ENCODE results near the gene RASSF4.
A peak's percentile ranks its signal among the peaks of the same experiment; 100 is the strongest.

The RASSF4 gene

GRCh38 chr10:44965104-44965503 lies 5.5 kb downstream of the RASSF4 start:
- no peak for DNase-seq

- no peak for DNase-seq
Observed at GRCh38 chr10:44965651-44966097, 6.1 kb downstream of the RASSF4 start.

DNA sequence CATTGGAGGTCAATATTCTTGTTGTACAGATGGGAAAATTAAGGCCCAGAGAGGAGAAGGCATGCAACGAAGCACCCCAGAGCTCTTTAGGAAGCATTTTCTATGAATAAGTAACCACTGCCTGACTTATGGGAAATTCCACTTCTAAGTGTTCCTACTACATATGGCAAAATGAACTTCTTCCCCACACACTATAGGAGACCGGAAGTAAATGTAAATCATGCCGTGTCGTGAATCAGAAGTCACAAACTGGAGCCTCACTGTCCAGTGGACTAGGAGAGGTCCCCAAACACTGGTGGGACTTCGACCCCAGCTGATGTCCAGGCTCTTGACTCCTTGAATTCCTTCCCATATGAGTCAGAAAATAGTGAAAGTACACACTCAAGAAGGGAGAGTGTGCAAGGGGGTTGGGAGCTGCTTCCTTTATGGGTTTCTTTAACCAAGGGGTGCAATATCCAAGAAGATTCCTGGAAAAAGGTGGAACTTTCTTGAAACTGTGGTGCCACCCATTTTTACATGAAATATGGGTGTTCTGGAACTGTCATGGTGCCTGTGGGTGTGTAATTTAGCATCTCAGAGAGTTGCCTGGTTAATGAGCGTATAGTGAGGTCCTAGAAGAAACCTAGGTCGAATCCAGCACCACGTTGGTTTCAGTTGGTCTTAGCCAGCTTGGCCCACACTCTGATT lies 6.7 kb downstream of the RASSF4 start:
- DNase-seq = no peak

- DNase-seq = no peak
Observed at GRCh38 chr10:44966816-44967509, 7.4 kb downstream of the RASSF4 start.

DNA sequence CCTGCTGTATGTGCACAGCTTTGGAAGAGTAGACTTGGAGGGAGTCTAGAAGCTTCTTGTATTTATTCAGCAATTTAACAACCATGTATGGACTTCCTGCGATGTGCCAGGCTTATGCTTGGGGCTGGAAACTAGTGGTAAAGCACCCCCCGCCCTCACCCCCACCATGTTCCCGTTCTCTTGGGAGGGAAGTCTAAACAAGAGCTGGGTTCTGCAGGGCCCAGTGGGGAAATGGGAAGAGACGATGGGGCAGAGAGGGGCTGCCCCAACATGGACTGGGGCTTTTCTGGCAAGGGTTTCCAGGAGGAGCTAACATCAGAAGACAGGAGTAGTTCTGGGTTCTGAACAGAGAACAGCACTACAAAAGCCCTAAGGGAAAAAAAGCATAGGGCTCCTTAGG lies 8.0 kb downstream of the RASSF4 start:
- peak; percentile 51 for DNase-seq

GRCh38 chr10:44968091-44968490 lies 8.5 kb downstream of the RASSF4 start:
- DNase-seq = peak; percentile 98

- DNase-seq = peak; percentile 84
Observed at GRCh38 chr10:44968500-44969400, 9.1 kb downstream of the RASSF4 start.

- DNase-seq = no peak
Observed at GRCh38 chr10:44969854-44970253, 10.3 kb downstream of the RASSF4 start.

DNA sequence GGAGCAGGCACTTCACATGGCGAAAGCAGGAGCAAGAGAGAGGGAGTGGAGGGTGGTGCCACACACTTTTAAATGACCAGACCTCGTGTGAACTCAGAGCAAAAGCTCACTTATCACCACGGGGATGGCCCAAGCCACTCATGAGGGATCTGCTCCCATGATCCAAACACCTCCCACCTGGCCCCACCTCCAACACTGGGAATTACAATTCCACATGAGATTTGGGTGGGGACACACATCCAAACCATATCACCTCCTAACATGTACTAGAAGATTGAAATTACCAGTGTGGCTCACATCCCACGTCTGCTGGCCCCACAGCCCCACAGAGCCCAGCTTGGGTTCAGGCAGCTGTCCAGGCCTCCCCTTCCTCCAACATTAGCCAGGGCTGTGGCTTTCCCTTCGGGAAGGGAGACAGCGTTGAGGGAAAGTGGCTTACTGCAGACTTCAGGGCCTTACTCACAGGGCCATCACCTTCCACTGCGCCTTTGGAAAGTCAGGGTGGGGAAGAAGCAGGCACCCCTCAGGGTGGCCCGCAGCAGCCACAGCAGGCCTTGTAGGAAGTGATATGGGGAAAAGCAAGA lies 11.3 kb downstream of the RASSF4 start:
- DNase-seq = no peak

DNA sequence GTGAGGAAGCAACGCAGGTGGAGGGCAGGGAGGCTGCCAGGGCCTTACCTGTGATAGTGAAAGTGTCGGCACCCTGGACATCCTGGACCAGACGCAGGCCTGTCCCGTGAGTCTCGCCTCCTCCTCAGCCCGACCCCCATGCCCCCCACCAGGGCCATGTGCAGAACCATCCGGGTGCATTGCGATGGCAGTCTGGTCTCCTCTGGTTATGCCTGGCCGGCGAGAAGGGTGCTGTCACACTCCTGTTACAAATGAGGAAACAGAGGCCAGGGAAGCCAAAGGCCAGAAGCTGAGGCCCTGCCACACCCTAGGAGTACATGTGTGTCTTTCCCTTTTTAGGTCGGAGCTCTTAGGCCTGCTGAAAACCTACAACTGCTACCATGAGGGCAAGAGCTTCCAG lies 11.8 kb downstream of the RASSF4 start:
- no peak for DNase-seq

GRCh38 chr10:44971935-44972757 lies 12.5 kb downstream of the RASSF4 start:
- DNase-seq = no peak

DNA sequence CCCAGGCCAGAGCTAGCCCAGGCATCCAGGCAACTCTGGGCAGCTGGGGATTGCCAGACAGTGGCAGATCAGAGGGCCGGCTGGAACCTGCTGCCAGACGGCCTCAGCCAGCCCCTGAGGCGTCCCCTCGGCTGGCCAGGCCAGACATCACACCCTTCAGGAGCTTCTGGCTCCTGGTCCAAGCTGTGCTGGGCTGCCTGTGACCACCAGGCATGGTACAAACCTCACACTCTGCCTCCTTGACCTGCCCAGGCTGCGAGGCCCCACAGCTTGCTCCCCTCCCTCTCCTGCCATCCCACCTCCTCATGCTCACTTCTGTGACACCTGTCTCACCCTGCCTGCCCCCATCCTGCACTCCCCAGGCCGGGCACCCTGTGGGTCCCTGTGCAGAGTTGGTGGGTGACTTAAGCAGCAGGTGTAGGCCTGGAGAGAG lies 13.3 kb downstream of the RASSF4 start:
- no peak for DNase-seq

GRCh38 chr10:44973323-44974081 lies 13.9 kb downstream of the RASSF4 start:
- no peak for DNase-seq

DNA sequence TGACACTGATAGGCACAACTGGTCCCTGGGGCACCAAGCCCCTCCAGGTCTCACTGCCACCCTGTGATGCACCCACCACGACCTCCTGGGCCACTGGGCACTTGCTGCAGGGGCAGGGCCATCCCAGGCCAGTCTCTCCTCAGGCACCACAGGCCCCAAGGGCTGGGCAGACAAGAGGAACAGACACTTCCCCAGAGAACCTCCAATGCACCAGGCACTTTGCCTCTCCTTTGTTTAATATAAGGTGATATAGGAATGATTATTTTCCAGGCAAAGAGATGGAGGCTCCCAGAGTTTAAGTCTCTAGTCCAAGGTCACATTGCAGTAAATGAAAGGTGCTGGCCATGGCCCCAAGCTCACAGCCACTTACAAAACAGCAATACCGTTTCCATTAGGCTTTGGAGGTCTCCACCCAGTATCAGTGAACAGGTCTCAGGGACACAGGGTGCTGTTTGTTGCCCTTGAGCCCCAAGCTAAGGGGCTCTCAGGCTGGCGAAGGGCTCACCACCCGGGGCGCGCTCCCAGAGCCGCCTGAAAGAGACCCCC lies 14.6 kb downstream of the RASSF4 start:
- DNase-seq = no peak

- DNase-seq = no peak
Observed at GRCh38 chr10:44974628-44975430, 15.2 kb downstream of the RASSF4 start.

DNA sequence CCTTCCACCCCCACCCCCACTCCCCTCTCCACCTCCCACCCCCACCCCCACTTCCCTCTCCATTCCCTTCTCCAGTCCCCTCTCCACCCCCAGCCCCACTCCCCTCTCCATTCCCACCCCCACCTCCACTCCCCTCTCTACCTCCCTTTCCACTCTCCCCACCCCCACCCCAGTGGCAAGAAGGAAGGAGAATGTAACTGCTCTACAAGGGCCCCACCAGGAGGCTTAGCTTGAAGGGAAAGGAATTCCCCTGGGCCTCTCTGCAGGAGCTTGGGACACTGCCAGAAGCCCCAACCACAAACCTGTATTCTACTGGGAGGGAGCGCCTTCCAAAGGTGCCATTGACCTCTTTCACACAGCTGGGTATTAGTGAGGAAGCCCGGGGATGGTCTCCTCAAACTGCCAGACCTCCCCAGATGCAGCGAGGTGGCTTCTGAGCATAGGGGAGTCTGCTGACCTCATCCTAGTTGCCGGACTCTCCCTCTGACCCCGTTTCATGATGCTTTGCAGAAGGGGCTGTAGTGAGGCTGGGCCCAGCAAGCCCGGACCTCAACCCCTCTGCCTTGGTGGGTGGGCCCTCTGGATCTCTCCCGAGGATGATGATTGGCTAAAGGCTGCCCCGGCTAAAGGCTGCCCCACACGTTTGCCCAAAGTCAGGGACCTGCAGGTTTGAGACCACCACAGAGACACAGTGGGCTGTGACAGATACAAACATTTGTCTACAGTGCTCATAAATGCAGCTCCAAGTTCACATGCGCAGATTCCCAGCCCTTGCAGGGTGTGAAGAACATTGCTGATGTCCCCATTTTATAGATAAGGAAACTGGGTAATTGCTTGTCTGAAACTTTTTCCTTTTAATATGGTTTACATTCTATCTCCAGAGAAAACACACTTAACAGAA lies 16.1 kb downstream of the RASSF4 start:
- DNase-seq = no peak

DNA sequence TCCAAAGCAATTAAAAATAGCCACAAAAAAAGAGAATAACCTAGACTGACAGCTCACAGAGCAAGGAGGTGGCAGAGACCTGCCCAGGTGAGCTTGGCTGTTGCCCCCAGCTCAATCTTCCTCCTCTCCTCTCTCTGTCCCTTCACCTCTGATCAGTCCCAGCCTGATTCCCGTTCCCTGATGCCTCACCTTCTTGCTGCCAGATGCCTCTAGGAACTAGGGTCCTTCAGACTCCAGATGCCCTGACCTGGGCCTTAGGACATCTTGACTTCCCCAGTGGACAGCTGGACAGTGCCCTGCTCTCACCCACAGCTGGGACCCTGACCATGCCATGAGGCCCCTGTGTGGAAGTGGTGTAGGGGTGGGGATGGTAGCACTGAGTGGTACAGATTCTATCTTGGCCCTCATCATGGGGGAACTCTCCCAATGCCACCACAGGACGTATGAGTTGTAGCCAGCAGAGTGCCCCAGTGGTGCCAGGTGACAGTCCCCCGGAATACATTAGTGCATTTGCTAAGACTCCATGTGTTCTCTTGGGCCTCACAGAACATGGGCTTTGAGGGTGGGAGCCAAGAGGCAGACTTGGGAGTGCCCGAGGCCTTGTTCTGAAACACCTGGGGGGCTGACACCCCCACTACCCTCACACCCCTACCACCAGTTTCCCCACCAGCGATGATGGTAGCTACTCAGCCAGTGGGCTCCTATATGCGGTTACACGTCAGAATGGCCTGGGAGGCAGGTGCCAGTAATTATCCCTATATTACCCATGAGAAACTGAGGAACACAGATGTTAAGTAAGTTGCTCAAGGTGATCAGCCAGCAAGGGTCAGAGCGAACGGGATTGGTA lies 17.0 kb downstream of the RASSF4 start:
- no peak for DNase-seq
